ENCODE data around the gene UBASH3A. TPM values are rescaled to one million over a fixed set of nuclear protein-coding genes. Genes with fewer than 3 reads are reported as not detected.

The UBASH3A gene
- total and polyA plus RNA-seq, 2 donors (not counting 1 experiment from before 2014, with no cell fraction given), result not detected

- no peaks in the 10 kb centered on the region for H3K27me3 ChIP-seq (ENCODE audit: control insufficient read depth, insufficient read depth, low read length)
- H3K4me2 ChIP-seq (ENCODE audit: extremely low read depth, insufficient read depth, low read length), result no peak overlapping the region
- H2AFZ ChIP-seq (ENCODE audit: low read length), result no peak overlapping the region
- no peaks in the 10 kb centered on the region for H3K36me3 ChIP-seq (ENCODE audit: control insufficient read depth, insufficient read depth, low read length)
- no peak for DNase-seq (ENCODE audit: low read depth in 2 of 2)
- TF ChIP-seq CTCF (conservative IDR thresholded peaks at IDR 0.05 in 1 of 2, IDR thresholded peaks at IDR 0.05 in 1 of 2; ENCODE audit: low read depth in 1 of 2, low read length in 2 of 2) (no peak), EZH2 (IDR thresholded peaks at IDR 0.05; ENCODE audit: low read length, missing control alignments) (no peak)
- no peak overlapping the region for H3K4me3 ChIP-seq (replicated peaks in 1 of 4; ENCODE audit: control extremely low read depth in 1 of 4, insufficient read depth in 1 of 4, low read depth in 3 of 4, low read length in 4 of 4)
- no peak overlapping the region for H3K27ac ChIP-seq (ENCODE audit: insufficient read depth, low read length)
- no peak overlapping the region for H3K9ac ChIP-seq (ENCODE audit: insufficient read depth, low read length)
- no peaks in the 10 kb centered on the region for H3K4me1 ChIP-seq (ENCODE audit: control insufficient read depth, extremely low read depth, insufficient read depth, low read length)
- no peaks in the 10 kb centered on the region for H3K9me3 ChIP-seq (ENCODE audit: control insufficient read depth, insufficient read depth, low read depth, low read length)
- no peaks in the 10 kb centered on the region for H4K20me1 ChIP-seq (ENCODE audit: control insufficient read depth, extremely low read depth, insufficient read depth, low read length)
- H3K79me2 ChIP-seq (ENCODE audit: control insufficient read depth, insufficient read depth, low read length), result no peaks in the 10 kb centered on the region
These were observed 43.4 kb upstream of the UBASH3A start for GRCh38 chr21:42360317-42360716.

GRCh38 chr21:42361286-42361685 lies 42.4 kb upstream of the UBASH3A start:
- Histone ChIP-seq H3K9me3 (ENCODE audit: control insufficient read depth, insufficient read depth, low read depth, low read length) (no peaks in the 10 kb centered on the region), H3K9ac (ENCODE audit: insufficient read depth, low read length) (no peak overlapping the region), H3K79me2 (ENCODE audit: control insufficient read depth, insufficient read depth, low read length) (no peaks in the 10 kb centered on the region), H3K4me3 (replicated peaks in 1 of 4; ENCODE audit: control extremely low read depth in 1 of 4, insufficient read depth in 1 of 4, low read depth in 3 of 4, low read length in 4 of 4) (no peak overlapping the region), H3K27ac (ENCODE audit: insufficient read depth, low read length) (no peak overlapping the region), H3K4me1 (ENCODE audit: control insufficient read depth, extremely low read depth, insufficient read depth, low read length) (no peaks in the 10 kb centered on the region), H3K4me2 (ENCODE audit: extremely low read depth, insufficient read depth, low read length) (no peak overlapping the region), H3K36me3 (ENCODE audit: control insufficient read depth, insufficient read depth, low read length) (no peaks in the 10 kb centered on the region), H4K20me1 (ENCODE audit: control insufficient read depth, extremely low read depth, insufficient read depth, low read length) (no peaks in the 10 kb centered on the region), H3K27me3 (ENCODE audit: control insufficient read depth, insufficient read depth, low read length) (no peaks in the 10 kb centered on the region), H2AFZ (ENCODE audit: low read length) (no peak overlapping the region)
- no peak for DNase-seq (ENCODE audit: low read depth in 2 of 2)
- no peak for TF ChIP-seq EZH2 (IDR thresholded peaks at IDR 0.05; ENCODE audit: low read length, missing control alignments)
- no peak for TF ChIP-seq CTCF (conservative IDR thresholded peaks at IDR 0.05 in 1 of 2, IDR thresholded peaks at IDR 0.05 in 1 of 2; ENCODE audit: low read depth in 1 of 2, low read length in 2 of 2)

- Histone ChIP-seq H3K9ac (ENCODE audit: insufficient read depth, low read length) (no peak overlapping the region), H3K9me3 (ENCODE audit: control insufficient read depth, insufficient read depth, low read depth, low read length) (no peaks in the 10 kb centered on the region), H3K36me3 (ENCODE audit: control insufficient read depth, insufficient read depth, low read length) (no peaks in the 10 kb centered on the region), H3K27me3 (ENCODE audit: control insufficient read depth, insufficient read depth, low read length) (no peaks in the 10 kb centered on the region), H3K4me3 (replicated peaks in 1 of 4; ENCODE audit: control extremely low read depth in 1 of 4, insufficient read depth in 1 of 4, low read depth in 3 of 4, low read length in 4 of 4) (no peak overlapping the region), H3K27ac (ENCODE audit: insufficient read depth, low read length) (no peak overlapping the region), H3K4me1 (ENCODE audit: control insufficient read depth, extremely low read depth, insufficient read depth, low read length) (no peaks in the 10 kb centered on the region), H3K4me2 (ENCODE audit: extremely low read depth, insufficient read depth, low read length) (no peak overlapping the region), H3K79me2 (ENCODE audit: control insufficient read depth, insufficient read depth, low read length) (no peaks in the 10 kb centered on the region), H4K20me1 (ENCODE audit: control insufficient read depth, extremely low read depth, insufficient read depth, low read length) (no peaks in the 10 kb centered on the region), H2AFZ (ENCODE audit: low read length) (no peak overlapping the region)
- DNase-seq (ENCODE audit: low read depth in 2 of 2), result no peak
- no peak for TF ChIP-seq CTCF (conservative IDR thresholded peaks at IDR 0.05 in 1 of 2, IDR thresholded peaks at IDR 0.05 in 1 of 2; ENCODE audit: low read depth in 1 of 2, low read length in 2 of 2)
- no peak for TF ChIP-seq EZH2 (IDR thresholded peaks at IDR 0.05; ENCODE audit: low read length, missing control alignments)
These were observed 41.5 kb upstream of the UBASH3A start for GRCh38 chr21:42362198-42362597.
